HG03354 (cell line): ENCODE results near the gene COL27A1.

Experiments used
- ATAC-seq: cut with Tn5 transposase; IDR thresholded peaks from one replicate; pipeline ENCODE4 v1.9.1; 2021; ENCODE audit warnings: mild to moderate bottlenecking; ENCODE audit not compliant: unreplicated experiment, poor library complexity, severe bottlenecking

The COL27A1 gene

DNA sequence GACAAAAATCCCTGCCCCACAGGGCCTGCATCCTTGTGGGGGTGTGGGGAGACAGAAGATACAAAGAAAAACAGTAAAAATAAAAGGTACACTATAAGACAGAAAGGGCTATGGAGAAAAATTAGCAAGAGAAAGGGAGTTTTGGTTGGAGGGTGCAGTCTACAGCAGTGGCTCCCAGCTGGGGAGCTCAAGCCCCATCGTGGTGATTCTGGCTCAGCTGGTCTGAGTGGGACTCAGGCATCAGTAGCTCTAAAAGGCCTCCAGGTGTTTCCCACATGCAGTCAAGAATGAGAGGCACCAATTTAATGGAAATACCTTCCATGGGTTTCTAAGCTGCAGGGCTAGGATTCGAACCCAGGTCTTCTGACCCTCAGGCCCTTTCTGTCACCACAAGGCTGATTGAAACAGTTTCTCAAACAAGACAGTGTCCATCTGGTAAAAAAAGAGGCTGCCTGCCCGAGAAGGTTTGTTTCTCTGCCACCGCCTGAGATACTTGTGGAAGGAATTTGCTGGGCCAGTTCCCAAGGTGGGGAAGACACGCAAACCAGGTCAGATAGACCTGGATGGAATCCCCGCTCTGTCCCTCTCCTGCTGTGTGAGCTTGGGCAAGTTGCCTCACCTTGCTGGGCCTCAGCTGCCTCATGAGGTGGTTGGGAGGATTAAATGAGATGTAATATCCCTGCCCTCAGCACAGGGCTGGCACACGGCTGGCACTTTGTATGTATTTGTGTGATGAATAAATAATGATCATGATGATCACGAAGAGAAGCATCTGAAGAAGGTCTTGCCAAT, 43.1 kb downstream of the COL27A1 start:
- no peak for ATAC-seq

DNA sequence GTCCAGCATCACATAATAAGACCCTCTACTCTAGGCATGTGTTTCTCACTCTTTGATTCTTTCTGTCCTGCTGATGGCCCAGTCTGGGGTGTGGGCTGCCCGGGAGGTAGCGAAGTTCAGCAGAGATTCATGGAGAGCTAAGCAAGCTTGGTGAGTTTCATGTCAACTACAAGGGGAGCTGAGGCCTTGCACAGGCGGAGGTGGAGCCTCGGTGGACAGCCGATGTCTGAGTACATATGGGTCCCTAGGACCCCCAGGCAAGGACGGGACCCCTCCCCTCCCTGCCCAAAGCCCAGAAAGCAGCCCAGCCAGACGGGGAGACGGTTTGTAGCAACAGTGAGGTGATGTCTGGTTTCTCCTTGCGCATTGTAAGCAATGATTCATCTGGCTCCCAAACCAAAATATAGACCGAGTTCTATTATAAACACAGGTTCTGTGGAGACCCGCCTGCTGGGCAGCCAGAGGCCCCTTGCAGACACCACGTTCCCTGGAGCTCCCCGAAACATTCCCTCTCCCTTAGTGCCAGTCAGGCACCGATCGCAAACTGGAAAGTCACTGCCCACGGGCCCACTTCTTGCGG, 45.5 kb downstream of the COL27A1 start:
- no peak for ATAC-seq

DNA sequence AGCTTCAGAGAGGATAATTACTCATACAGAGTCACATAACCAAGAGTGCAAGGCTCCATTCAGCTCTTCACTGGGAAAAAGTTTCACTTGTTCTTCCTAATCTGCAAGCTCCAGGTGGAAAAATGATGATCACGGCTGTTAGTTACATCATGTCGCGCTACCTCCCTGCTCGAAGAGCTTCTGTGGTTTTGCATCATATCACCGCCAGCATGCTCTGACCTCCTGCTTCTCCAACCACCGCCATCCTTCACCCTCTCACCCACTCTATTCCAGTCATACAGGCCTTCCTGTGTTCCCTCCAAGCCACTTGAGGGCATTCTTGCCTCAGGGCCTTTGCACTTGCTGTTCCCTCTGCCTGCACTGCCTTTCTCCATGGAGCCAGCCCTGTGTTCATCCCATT, 47.1 kb downstream of the COL27A1 start:
- ATAC-seq: no peak

DNA sequence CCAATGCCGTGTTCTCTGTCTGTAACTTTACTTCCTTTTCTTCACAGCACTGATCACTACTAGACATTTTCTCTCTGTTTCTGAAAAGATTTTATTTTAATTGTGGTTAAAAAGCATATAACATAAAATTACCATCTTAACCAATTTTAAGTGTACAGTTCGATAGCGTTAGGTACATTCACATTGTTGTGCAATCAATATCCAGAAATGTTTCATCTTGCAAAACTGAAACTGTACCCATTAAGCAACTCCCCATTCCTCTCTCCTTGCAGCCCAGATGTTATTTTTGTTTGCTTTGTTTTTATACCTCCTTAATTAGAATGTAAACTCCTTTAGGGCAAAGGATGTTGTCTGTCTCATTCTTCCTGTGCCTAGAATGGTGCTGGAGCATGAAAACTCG, 47.5 kb downstream of the COL27A1 start:
- no peak for ATAC-seq

DNA sequence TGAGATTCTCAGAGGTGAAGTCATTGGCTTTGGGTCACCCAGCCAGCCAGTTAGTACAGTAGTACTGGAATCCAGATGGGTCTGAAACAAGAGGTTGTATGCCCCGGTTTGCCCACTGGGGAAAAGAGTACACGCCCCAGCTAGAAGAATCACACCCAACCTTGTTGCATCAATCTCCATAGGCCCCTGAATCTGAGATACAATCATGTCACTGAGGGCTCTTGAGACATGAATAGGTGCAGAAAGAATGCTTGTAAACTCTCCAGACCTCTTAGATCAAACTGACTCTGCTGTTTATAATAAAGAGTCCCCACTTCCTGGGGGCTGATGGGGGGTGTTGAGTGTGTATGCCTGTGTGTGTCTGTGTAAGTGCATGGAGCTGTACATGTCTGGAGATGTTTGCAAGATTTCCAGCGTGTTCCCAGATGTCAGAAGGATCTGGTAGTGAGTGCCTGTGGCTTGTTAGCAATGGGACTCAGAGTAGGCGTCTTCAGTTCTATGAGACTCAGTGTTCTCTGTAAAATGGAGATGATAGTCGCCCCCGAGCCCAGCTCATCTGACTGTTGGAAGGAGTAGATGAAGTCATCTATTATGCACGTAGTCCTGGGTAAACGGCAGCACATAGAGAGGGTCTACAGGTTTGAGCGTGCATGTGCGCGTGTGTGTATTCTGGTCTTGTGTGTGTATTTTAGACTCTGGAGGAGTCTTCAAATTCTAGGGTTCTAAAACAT, 48.2 kb downstream of the COL27A1 start:
- ATAC-seq: no peak

DNA sequence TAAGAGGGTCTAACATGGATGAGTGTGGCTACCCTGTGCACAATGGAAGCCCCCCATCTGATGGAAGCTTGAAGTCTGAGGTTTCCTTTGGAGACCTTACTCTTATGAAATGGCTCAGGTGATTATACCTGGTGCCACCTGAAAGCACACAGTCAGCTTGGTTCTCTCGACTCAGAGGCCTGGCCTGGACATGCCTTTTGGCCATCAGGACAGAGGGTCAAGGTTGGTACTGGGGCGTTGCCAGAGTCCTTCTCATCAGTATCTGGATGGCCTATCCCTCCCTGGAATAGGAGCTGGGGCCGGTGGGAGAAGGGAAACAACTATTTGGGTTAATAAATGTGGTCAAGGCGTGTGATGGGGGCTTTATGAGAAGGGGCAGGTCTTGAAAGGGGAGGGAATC, 48.9 kb downstream of the COL27A1 start:
- ATAC-seq: no peak

DNA sequence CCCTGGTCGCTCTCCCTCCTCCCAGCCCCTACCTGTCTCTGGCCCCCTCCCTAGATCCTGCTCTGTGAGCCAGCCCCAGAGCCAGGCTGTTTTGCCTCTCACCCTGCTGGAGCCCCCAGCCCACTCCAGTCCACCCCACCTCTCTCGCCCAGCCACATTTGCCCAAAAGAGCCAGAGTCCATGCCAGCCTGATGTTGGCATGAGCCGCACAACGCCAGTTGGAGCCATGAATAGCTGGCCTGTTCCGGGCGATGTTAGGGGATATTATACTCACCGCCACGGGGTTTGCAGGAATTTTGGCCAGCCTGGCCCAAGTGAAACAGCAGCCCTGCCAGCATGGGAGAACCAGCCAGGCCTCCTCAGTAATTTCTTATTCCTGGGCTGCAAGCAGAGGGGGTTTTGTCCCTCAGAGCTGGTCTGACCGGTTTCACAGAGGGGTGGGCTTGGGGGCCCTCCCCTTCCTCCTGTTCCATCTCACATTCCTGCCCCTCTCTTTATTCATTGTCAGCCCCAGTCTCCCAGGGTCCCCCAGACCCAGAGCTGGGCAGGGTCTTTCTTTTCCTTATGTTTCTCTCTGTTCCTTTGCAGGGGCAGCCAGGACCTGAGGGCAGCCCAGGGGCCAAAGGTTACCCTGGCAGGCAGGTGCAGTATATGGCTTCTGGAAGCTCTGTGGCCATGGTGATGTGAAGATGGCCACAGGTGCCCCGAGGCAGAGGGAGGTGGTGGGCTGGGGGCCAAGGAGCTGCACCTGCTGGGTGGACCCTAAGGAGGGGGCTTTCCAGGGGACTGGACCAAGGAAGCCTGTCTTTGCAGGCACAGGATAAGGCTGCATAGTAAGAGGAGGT, 50.1 kb downstream of the COL27A1 start:
- no peak for ATAC-seq

DNA sequence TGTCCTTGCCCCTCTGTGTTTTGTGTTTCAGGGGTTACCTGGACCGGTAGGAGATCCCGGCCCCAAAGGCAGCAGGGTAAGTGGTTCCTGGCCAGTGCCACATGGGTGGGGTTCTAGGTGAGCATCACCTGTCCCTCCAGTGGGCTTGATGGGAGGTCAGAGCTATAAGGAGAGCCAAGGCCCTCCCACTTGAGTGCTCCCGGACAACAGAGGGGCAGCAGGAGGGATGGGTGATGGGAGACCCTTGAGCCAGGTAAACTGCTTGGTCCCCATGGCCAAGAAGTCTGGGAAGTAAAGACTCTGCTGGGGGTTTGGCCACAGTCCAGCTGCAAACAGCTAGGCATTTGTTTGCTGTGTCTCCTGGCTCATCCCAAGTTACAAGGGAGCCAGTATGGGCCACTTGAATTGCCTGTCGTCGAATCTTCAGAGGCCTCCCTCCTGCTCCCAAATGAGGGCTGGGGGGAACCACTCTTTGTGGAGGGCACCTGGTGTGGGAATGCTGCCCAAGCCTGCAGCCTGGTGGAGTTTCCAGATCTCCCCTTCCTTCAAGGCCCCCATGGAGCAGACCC, 51.0 kb downstream of the COL27A1 start:
- no peak for ATAC-seq

DNA sequence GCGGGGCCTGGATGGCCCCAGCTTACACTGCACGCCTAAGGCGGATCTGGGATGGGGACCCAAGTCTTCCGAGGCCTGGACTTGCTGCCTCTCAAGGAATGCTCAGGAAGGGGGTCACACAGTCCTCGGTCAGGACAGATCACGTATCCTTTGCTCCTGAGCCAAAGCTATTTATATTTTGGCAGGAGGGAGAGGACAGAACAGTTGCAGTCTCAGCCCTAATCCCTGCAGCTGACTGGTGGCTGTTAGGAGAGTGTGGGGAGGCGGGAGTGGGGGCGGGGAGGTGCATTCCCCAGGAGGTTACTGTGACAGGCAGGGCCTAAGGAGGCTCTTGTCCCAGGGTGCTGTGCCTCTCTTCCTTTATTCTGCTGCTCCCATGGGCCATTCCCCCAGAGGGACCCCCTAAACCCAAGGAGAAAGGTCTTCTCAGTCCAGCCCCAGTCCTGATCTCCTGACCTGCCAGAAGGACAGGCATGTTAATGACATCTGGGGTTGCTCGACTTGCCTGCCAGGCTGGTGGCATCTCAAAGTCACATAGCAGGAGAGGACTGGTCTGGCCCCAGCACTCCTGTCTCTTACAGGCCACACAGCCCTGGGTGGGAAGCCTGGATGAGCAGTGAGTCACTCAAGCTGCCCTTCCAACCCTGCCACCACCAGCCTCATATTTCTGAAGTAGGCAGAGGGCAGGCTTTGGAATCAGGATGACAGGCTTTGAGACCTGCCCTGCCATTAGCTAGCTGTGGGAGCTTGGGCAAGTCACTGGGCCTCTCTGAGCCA, 51.9 kb downstream of the COL27A1 start:
- ATAC-seq: no peak

DNA sequence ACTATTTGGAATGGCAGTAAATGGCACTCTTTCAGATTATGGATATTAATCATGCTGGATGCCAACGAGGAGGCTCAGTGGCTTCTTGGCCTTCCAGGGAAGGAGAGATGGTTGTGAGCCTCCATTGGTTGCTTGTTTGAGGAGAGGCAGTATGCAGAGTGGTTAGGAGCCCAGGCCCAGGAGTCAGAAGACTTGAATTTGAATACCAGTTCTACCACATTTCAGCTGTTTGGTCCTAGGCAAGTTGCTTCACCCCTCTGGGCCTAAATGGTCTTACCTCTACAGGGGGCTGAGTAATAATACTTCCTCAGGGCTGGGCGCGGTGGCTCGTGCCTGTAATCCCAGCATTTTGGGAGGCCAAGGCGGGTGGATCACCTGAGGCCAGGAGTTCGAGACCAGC, 52.5 kb downstream of the COL27A1 start:
- ATAC-seq: no peak

DNA sequence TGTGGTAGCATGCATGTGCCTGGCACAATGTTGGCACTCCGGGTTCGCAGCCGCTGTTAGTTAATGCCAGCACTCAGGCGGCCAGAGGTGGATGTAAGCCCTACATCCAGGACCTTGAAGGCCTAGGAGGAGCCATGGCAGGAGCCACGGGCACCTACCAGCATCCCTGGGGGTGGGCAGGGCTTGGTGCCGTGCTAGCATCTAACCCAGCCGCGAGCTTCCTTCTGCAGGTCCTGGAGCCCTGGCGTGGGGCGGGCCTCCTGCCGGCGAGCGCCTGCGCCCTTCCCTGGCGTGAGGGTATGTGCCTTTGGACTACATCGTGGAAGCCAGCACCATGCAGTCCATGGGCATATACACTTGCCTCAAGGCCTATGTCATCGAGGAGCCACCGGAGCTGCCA, 53.8 kb downstream of the COL27A1 start:
- no peak for ATAC-seq

DNA sequence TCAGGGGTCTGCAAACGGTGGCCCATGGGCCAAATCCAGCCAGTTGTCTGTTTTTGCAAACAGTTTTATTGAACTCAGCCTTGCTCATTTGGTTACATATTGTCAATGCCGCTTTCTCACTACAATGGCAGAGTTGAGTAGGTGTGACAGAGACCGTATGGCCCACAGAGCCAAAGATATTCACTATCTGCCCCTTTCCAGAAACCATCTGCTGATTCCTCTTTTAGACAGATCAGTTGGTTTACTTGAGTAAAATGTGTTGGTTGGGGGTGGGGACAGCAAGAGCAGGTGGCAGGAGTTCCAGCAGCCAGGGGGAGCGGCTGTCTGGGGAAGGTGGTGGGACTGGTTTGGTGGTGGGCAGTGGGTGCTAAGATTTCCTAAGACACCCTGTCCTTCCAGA, 54.8 kb downstream of the COL27A1 start:
- ATAC-seq: no peak

DNA sequence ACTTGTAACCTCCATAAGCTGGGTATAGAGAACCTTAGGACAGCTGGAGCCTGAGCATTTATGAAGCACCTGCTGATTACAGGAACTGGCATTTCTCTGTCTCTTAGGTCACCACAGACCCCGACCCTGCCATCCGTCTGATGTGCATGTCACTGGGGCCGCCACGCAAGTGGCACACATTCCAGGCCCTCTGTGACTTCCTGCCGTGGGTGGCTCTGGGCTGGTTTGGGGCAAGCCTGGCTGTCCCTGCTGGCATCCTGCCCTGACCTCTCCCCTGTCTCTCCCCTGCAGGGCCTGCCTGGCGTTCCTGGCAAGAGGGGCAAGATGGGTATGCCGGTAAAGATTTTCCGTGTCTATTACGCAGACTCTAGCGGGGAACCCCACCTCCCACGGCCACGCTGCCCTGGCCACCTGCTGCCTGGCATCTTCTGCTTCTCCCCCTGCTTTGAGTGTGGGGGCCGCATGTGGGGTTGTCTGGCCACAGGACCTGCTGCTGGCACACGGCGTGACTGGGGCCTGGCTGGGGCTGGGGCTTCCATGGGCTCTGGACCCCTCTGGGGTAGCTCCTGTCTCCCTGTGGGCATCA, 55.4 kb downstream of the COL27A1 start:
- no peak for ATAC-seq

DNA sequence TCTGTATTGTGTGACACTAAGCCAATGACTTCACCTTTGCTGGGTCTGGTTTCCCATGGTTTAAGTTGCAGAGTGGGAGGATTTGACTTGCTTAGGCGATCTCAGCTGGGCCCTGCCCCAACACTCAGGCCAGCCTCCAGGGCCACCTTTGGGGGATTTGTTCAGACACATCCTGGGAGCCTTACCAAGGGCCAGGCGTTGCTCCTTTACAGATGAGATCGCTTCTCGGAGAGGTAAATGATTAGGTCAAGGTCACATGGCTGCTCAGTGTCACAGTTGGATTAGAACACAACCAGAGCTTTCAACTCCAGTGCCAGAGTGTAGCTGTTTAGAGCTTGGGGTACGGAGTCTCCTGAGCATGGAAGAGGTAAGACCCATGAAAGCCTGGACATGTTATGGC, 57.5 kb downstream of the COL27A1 start:
- no peak for ATAC-seq

DNA sequence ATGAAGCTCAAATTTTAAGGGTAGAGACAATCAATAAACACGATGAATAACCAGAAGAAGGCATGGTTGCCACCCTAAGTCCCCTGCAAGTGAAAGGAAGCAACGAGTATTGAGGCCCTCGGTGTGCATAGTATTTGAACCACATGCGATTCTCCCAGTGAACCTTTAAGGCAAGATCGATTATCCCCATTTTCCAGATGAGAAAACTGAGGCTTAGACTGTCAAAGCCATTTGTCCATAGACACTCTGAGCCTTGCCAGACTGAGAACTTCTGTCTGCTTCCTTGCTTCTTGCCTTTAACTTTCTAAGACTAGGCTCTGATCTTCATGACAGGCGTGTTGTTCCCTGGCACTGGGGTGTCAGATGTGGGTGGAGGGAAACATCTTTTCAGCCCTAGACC, 58.2 kb downstream of the COL27A1 start:
- no peak for ATAC-seq

DNA sequence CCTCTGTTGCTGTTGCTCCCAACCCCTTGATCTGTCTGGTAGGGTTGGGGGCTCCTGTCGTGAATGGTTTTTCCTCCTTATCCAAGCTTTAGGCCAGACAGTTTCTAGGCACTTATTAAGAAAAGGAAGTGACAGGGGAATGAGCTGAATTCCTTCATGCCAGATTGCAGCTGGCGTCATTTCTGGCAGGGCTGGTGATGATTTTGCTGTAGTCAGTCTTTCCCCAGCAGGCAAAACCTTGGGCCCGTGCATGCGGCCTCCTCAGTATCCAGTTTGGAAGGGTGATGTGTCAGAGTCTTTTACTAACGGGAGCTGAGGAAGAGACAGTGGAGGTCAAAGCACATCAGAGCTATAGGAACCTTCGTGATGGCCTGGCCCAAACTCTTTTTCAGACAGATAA, 58.8 kb downstream of the COL27A1 start:
- no peak for ATAC-seq

DNA sequence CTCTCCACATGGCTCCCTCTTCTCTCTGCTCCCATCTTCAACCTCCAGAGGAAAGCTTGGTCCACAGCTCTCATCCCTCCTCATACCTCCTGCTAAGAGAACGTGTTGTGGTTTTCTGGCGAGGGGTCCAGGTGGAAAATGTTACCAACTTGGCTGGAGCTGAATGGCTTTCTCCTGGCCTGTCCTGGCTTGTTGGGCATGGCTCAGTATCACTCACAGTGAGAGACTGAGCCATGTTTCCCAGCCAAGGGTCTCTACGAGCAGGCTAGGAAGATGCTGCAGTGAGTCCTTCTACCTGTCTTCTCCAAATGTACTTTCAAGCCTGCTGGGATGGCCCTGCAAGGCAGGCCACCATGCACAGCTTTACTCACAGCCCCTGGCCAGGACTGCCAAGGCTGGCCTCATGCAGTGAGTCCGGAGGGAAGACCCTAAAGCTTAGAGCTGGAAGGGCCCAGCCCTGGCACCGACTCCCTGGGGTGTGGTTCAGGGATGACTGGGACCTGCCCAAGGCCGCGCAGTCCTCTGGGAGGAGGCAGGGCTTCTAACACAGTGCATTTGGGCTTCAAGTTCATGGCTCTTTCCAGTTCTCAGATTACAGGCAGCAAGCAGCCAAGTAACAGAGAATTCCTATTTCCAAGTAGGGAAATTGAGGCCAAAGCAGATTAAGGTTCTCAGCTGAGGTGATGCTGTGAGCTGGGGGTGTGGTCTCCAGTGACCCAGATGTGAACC, 59.5 kb downstream of the COL27A1 start:
- ATAC-seq: no peak

DNA sequence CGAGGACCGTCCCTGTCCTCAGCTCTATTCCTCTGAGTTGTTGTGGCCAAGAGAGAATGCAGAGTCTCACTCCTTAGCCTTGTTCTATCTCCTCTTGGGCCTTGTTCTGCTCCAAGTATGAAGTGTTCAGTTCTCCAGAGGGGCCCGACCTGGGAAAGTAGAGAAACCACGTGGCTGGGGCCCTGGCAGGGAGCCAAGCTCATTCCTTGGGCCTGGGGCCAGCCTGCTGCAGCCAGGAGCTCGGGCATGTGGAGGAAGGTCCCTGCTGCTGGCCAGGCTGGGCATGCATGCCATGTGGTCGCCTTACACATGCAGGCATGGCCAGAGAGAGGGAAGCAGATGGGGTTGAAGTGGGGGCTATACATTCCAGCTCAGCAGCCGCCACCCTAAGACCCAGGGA, 60.7 kb downstream of the COL27A1 start:
- no peak for ATAC-seq
